Stimulated activated CD8-positive, alpha-beta memory T cell treated with anti-CD3 and anti-CD28 coated beads, Interleukin-2, amount 100 ng/mL, for 1 hour (primary cell): ENCODE measurements around the gene SERTAD3.
"Not testable (repeated sequence)": the region's sequence is repeated elsewhere in the genome, so short reads cannot be mapped to it uniquely, and the experiment has no call there.

Experiments
- DNase-seq, 2 donors: peaks; one replicate each; pipeline ENCODE4 v3.0.0-alpha.2; 2020; ENCODE audit warnings: low read depth in 2 of 2

The SERTAD3 gene

GRCh38 chr19:40457953-40458596 lies 13.9 kb upstream of the SERTAD3 start:
- no peak for DNase-seq

GRCh38 chr19:40457048-40457447 lies 12.9 kb upstream of the SERTAD3 start:
- DNase-seq = no peak

- DNase-seq = not testable (repeated sequence)
These were observed 9.8 kb upstream of the SERTAD3 start for GRCh38 chr19:40453943-40454342.

- no peak for DNase-seq
These were observed 9.1 kb upstream of the SERTAD3 start for GRCh38 chr19:40453151-40453735.

GRCh38 chr19:40452016-40452415 lies 7.9 kb upstream of the SERTAD3 start:
- no peak for DNase-seq

GRCh38 chr19:40450664-40451063 lies 6.5 kb upstream of the SERTAD3 start:
- DNase-seq = no peak

GRCh38 chr19:40449506-40449905 lies 5.4 kb upstream of the SERTAD3 start:
- no peak for DNase-seq

- DNase-seq = no peak
These were observed 2.2 kb upstream of the SERTAD3 start for GRCh38 chr19:40446263-40446784.

GRCh38 chr19:40445780-40446262 lies 1.7 kb upstream of the SERTAD3 start:
- DNase-seq = no peak

- no peak for DNase-seq
These were observed 734 bp upstream of the SERTAD3 start for GRCh38 chr19:40444825-40445312.

- DNase-seq = peak; percentile 96 to 99
These were observed 770 bp downstream of the SERTAD3 start for GRCh38 chr19:40443131-40443999.

GRCh38 chr19:40442328-40443130 lies 1.6 kb downstream of the SERTAD3 start:
- no peak for DNase-seq

- no peak for DNase-seq
These were observed 2.3 kb downstream of the SERTAD3 start for GRCh38 chr19:40441719-40442253.

- no peak for DNase-seq
These were observed 5.9 kb downstream of the SERTAD3 start for GRCh38 chr19:40438284-40438683.

GRCh38 chr19:40433391-40434216 lies 10.5 kb downstream of the SERTAD3 start:
- DNase-seq = no peak

- not testable (repeated sequence) for DNase-seq
These were observed 11.4 kb downstream of the SERTAD3 start for GRCh38 chr19:40432760-40433159.

GRCh38 chr19:40431698-40432097 lies 12.4 kb downstream of the SERTAD3 start:
- DNase-seq = no peak

GRCh38 chr19:40430242-40430641 lies 13.9 kb downstream of the SERTAD3 start:
- DNase-seq = not testable (repeated sequence)

- DNase-seq = not testable (repeated sequence)
These were observed 15.9 kb downstream of the SERTAD3 start for GRCh38 chr19:40428197-40428596.
